Lower leg skin (tissue), 3 donors: ENCODE measurements around the gene PRMT9.

ENCODE experiments used
- POLR2A ChIP-seq, 2 donors: fragments of 450-650 bp; IDR thresholded peaks; one replicate each; pipeline ENCODE4 v1.6.1; 2016 to 2017; ENCODE audit warnings: antibody characterized with exemption in 2 of 2, mild to moderate bottlenecking in 1 of 2, moderate library complexity in 1 of 2
- TF ChIP-seq, protein P1 (sequence below), 3 donors: fragments of 450-650 bp; IDR thresholded peaks; one replicate each; pipeline ENCODE4 v1.5.1; 2016; ENCODE audit warnings: antibody characterized with exemption in 3 of 3, mild to moderate bottlenecking in 3 of 3, moderate library complexity in 2 of 3

DNA sequence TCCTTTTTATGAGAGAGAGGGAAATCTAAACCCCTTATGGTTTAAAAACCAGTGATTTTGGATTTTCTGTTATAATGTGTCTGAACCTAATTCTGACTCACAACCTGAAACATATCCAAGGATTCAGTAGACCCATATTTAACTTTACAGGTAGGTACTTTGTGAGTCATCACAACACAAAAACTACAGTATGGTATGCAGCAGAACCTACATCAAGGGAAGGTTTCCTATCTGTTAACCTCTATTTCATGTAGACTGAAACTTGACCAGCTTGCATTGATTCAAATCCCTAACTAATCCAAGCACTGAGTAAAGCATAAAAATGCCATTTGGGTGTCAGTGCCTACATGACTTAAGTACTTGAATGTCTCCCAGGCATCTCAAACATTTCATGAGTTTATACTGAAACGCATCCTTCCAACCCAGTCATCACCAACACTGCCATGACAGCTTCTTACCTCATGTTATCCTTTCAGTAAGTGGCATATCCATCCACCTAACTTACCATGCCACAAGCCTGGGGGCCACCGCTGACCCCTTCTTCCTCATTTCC is 43.6 kb upstream of the PRMT9 start:
- TF ChIP-seq, protein P1, sequence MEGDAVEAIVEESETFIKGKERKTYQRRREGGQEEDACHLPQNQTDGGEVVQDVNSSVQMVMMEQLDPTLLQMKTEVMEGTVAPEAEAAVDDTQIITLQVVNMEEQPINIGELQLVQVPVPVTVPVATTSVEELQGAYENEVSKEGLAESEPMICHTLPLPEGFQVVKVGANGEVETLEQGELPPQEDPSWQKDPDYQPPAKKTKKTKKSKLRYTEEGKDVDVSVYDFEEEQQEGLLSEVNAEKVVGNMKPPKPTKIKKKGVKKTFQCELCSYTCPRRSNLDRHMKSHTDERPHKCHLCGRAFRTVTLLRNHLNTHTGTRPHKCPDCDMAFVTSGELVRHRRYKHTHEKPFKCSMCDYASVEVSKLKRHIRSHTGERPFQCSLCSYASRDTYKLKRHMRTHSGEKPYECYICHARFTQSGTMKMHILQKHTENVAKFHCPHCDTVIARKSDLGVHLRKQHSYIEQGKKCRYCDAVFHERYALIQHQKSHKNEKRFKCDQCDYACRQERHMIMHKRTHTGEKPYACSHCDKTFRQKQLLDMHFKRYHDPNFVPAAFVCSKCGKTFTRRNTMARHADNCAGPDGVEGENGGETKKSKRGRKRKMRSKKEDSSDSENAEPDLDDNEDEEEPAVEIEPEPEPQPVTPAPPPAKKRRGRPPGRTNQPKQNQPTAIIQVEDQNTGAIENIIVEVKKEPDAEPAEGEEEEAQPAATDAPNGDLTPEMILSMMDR (IDR thresholded peaks at IDR 0.05) = no peak
- no peak for TF ChIP-seq POLR2A (IDR thresholded peaks at IDR 0.05)
